Mucosa of rectum (tissue), 2 donors: Measurements from ENCODE around the gene MUC4.

Experiments used
- H3K27ac ChIP-seq, 2 donors: one replicate each; pipeline ENCODE4 v1.7.0; 2013; ENCODE audit warnings: inconsistent platforms in 2 of 2, low read depth in 2 of 2, low read length in 2 of 2
- H3K27me3 ChIP-seq, 2 donors: one replicate each; pipeline ENCODE4 v1.7.0; 2013; ENCODE audit warnings: low read length in 2 of 2; ENCODE audit not compliant: control insufficient read depth in 2 of 2, insufficient read depth in 2 of 2
- H3K36me3 ChIP-seq, 2 donors: one replicate each; pipeline ENCODE4 v1.7.0; 2013; ENCODE audit warnings: low read length in 2 of 2; ENCODE audit not compliant: control insufficient read depth in 2 of 2, insufficient read depth in 2 of 2
- H3K4me1 ChIP-seq, 2 donors: one replicate each; pipeline ENCODE4 v1.7.0; 2013; ENCODE audit warnings: low read length in 2 of 2, mild to moderate bottlenecking in 1 of 2; ENCODE audit not compliant: control insufficient read depth in 2 of 2, insufficient read depth in 2 of 2
- H3K4me3 ChIP-seq, 2 donors: one replicate each; pipeline ENCODE4 v1.7.0; 2013; ENCODE audit warnings: low read length in 2 of 2
- H3K9ac ChIP-seq, 2 donors: one replicate each; pipeline ENCODE4 v1.7.0; 2013; ENCODE audit warnings: low read length in 2 of 2, low read depth in 1 of 2, mild to moderate bottlenecking in 1 of 2
- H3K9me3 ChIP-seq, 2 donors: one replicate each; pipeline ENCODE4 v1.7.0; 2013; ENCODE audit warnings: low read length in 2 of 2; ENCODE audit not compliant: control insufficient read depth in 2 of 2
- donor health status: healthy.
- donor health status: Normal muscosa, but diverticular disease.

The MUC4 gene

DNA sequence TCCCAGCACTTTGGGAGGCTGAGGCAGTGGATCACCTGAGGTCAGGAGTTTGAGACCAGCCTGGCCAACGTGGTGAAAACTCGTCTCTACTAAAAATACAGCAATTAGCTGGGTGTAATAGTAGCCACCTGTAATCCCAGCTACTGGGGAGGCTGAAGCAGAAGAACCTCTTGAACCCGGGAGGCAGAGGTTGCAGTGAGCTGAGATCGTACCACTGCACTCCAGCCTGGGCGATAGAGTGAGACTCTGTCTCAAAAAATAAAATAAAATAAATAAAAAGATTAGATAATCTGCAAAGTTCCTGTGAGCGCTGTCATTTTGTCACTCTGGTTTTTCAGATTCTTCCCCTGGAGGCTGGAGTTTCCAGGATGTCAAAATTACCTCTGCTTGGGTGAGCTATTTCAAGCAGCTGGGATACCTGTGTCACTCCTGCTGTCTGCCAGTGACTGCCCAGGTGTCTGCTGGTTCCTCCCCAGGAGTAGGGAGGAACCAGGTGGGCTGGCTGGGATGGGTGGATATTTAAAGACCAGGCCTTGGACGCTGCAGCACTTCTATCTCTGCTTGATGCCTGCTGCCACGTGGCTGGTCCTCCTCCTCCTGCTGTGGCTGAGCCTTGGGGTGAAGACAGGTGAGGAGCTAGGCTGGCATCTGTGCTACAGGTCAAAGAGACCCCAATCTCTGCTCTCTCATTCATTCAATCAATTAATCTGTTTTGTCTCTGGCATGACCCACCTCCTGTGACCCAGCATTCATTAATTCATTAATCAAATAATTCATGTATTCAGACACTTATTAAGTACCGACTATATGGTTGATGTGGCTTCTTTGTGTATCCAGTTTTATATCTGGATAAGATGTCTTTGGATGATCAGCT lies 110.5 kb downstream of the MUC4 start:
- Histone ChIP-seq H3K27ac (no peak overlapping the region), H3K9me3 (no peaks in the 10 kb centered on the region), H3K9ac (no peak overlapping the region), H3K36me3 (peaks cover 0 to 10% of the 10 kb centered on the region in 2 donors), H3K4me1 (no peaks in the 10 kb centered on the region), H3K4me3 (no peak overlapping the region), H3K27me3 (no peaks in the 10 kb centered on the region)

DNA sequence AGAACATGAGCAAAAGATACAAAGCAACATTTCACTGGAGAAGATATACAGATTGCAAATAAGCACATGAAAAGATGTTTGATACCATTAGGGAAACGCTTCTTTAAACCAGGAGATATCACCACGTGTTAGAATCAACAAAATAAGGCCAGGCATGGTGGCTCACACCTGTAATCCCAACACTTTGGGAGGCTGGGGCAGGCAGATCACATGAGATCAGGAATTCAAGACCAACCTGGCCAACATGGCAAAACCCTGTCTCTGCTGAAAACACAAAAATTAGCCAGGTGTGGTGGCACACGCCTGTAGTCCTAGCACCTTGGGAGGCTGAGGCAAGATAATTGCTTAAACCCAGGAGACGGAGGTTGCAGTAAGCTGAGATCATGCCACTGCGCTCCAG lies 111.4 kb downstream of the MUC4 start:
- Histone ChIP-seq H3K4me3 (no peak overlapping the region), H3K9ac (no peak overlapping the region), H3K4me1 (no peaks in the 10 kb centered on the region), H3K9me3 (no peaks in the 10 kb centered on the region), H3K27ac (no peak overlapping the region), H3K27me3 (no peaks in the 10 kb centered on the region), H3K36me3 (peaks cover 0 to 10% of the 10 kb centered on the region in 2 donors)

DNA sequence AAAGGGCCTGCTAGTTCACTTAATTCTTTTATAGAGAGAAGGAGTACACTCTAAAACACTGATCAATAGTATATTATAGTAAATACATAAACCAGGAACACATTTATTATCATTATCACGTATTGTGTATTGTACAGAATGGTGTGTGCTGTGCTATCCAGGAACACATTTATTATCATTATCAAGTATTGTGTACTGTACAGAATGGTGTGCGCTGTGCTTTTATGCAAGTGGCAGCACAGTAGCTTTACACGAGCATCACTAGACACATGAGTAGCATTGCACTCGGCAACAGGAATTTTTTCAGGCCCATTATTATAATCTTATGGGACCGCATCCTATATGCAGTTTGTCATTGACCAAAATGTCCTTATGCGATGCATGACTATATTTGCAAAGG lies 111.9 kb downstream of the MUC4 start:
- Histone ChIP-seq H3K27ac (no peak overlapping the region), H3K27me3 (no peaks in the 10 kb centered on the region), H3K4me1 (no peaks in the 10 kb centered on the region), H3K9ac (no peak overlapping the region), H3K9me3 (no peaks in the 10 kb centered on the region), H3K4me3 (no peak overlapping the region), H3K36me3 (peaks cover 0 to 12% of the 10 kb centered on the region in 2 donors)

DNA sequence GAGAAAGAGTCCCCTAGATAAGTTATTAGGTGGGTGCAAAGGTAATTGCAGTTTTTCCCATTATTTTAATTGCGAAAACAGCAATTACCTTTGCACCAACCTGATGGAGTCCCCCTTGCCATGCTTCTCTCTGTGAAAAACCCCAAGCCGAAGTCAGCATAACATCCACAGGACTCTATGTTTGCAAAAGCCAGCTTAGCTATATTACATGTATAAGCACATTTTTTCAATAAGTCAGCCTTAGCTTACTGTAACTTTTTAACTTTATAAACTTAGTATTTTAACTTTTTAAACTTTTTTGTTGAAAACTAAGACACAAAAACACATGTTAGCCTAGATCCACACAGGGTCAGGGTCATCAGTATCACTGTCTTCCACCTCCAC lies 112.3 kb downstream of the MUC4 start:
- H3K36me3 ChIP-seq, result peaks cover 0 to 14% of the 10 kb centered on the region in 2 donors
- no peak overlapping the region for H3K27ac ChIP-seq

DNA sequence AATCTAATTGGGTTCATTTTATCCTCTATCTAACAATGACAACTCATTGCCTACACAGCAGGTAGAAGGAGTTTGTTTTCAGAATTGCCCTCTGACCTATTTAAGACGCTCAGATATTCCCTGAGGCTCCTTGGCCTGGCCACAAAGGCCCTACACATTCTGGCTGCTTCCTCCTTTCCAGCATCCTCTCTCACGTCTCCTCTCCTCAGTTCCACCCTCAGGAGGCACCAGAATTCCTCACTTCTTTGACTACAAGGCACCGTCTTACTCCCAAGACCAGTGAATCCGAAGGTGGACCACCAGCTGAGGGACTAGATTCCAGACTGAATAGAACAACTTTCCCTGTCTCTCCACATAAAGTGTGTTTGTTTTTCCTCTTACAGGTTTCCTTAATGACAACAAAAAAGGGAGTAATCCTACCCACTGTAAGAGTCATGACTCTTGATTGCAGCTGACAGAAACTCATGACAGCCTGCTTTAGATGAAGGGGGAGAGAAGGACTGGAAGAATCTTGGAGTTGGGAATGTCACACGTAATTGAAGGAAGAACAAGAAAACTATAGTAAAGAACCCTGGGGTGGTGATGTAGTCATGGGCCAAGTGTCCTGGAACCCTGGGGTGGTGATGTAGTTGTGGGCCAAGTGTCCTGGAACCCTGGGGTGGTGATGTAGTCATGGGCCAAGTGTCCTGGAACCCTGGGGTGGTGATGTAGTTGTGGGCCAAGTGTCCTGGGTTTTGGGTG lies 112.9 kb downstream of the MUC4 start:
- H3K9me3 ChIP-seq, result no peaks in the 10 kb centered on the region
- H3K4me1 ChIP-seq, result no peaks in the 10 kb centered on the region
- no peak overlapping the region for H3K9ac ChIP-seq
- H3K27ac ChIP-seq, result no peak overlapping the region
- H3K27me3 ChIP-seq, result no peaks in the 10 kb centered on the region
- no peak overlapping the region for H3K4me3 ChIP-seq
- H3K36me3 ChIP-seq, result peaks cover 0 to 18% of the 10 kb centered on the region in 2 donors

More for the DNA sequence above, 112.3 kb downstream of the MUC4 start:
- no peak overlapping the region for H3K4me3 ChIP-seq
- H3K9me3 ChIP-seq, result no peaks in the 10 kb centered on the region
- H3K9ac ChIP-seq, result no peak overlapping the region
- no peaks in the 10 kb centered on the region for H3K4me1 ChIP-seq
- no peaks in the 10 kb centered on the region for H3K27me3 ChIP-seq

DNA sequence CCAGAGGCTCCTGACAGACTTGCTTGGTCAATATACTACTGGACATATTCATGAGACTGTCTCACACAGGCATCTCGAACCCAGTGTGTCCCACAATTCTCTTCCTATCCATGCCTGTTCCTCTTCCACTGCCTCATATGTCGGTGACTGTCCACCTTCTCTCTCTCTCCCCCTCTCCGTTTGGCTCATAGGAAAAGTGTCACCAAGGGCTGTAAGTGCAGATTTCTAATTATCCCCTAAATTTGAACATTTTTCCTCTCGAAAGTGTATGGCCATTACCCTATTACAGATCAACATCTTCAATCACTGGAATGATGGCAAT lies 113.4 kb downstream of the MUC4 start:
- H3K4me1 ChIP-seq, result no peaks in the 10 kb centered on the region
- H3K27me3 ChIP-seq, result no peaks in the 10 kb centered on the region
- no peak overlapping the region for H3K9ac ChIP-seq
- H3K4me3 ChIP-seq, result no peak overlapping the region
- peaks cover 0 to 18% of the 10 kb centered on the region in 2 donors for H3K36me3 ChIP-seq
- no peaks in the 10 kb centered on the region for H3K9me3 ChIP-seq
- H3K27ac ChIP-seq, result no peak overlapping the region

DNA sequence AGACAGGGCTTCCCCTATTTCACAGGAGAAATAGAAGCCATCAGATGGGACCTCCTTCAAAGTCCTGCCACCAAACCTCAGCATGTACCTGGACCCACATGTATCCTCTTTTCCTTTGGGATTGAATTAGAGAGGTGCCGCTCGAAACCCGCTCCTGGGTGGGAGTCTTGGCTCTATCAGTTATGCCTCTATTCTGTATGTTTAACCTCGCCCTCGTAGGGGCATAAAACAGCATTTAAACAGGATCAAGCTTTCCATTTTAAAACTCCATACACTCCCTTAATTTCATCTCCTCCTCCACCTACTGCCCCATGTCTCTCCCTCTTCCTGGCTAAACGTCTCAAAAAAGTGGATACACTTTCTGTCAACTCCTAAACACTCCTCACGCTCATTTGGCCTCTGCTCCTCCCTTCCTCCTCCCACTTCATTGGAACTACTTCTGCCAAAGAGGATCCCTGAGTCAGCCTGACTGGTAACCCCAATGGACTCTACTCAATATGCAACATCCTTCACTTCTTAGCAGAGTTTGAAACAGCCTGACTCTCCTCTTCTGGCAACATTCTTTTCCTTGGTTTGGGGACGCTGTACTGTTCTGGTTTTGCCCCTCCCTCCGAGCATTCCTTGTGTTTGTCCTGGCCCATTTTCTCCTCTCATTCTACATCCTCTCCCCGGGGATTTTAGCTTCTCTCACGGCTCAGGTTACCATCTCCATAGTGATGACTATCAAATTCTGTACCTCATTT lies 114.0 kb downstream of the MUC4 start:
- no peaks in the 10 kb centered on the region for H3K9me3 ChIP-seq
- H3K4me1 ChIP-seq, result no peaks in the 10 kb centered on the region
- peaks cover 0 to 22% of the 10 kb centered on the region in 2 donors for H3K36me3 ChIP-seq
- no peak overlapping the region for H3K9ac ChIP-seq
- H3K27me3 ChIP-seq, result no peaks in the 10 kb centered on the region
- no peak overlapping the region for H3K27ac ChIP-seq
- H3K4me3 ChIP-seq, result no peak overlapping the region
